IMR-90 (cell line): ENCODE data around the gene HNRNPAB. TPM values are rescaled to one million over a fixed set of nuclear protein-coding genes. Genes with fewer than 3 reads are reported as not detected.

Experiments
- ATAC-seq: fragments of 200-7000 bp; cut with Tn5 transposase; 2 replicates; pipeline ENCODE4 v1.9.1; 2020; ENCODE audit warnings: low read depth, mild to moderate bottlenecking, moderate library complexity
- BruUV-seq: library from RNA; stranded (reverse); fragments of 400-500 nt; replicated peaks from 2 replicates; lab custom pipeline; 2021; lab: Mats Ljungman, UMichigan
- CTCF ChIA-PET: fragments of 300-600 bp; formaldehyde crosslinking; extraction: SDS; loops from one replicate; lab custom pipeline; 2021; ENCODE audit warnings: antibody characterized with exemption; lab: Yijun Ruan, JAX
- POLR2A ChIA-PET: fragments of 300-600 bp; sonication (Branson Sonifier 250); formaldehyde crosslinking; loops from one replicate; lab custom pipeline; 2022; ENCODE audit warnings: antibody characterized with exemption; ENCODE audit not compliant: unreplicated experiment; lab: Charles Lee
- DNase-seq: peaks from one replicate; pipeline ENCODE4 v3.0.0; 2013
- H2AFZ ChIP-seq: replicated peaks from 2 replicates; pipeline ENCODE3; 2013; ENCODE audit warnings: low read length, mild to moderate bottlenecking; ENCODE audit not compliant: poor library complexity
- H2AK5ac ChIP-seq: 2 replicates; pipeline ENCODE4 v1.6.1; 2013; ENCODE audit warnings: low read depth, low read length, inconsistent platforms
- H2AK9ac ChIP-seq: replicated peaks from 2 replicates; pipeline ENCODE3; 2013; ENCODE audit warnings: mild to moderate bottlenecking, low read depth, low read length, moderate library complexity; ENCODE audit not compliant: poor library complexity
- H2BK120ac ChIP-seq: 2 replicates; pipeline ENCODE4 v1.6.1; 2013; ENCODE audit warnings: low read depth, low read length, inconsistent platforms
- H2BK15ac ChIP-seq: 3 replicates; pipeline ENCODE4 v1.6.1; 2013; ENCODE audit warnings: low read depth, low read length, inconsistent platforms
- H2BK20ac ChIP-seq: 2 replicates; pipeline ENCODE4 v1.6.1; 2013; ENCODE audit warnings: low read depth, mild to moderate bottlenecking, inconsistent platforms, low read length, moderate library complexity
- H2BK5ac ChIP-seq: 2 replicates; pipeline ENCODE4 v1.6.1; 2013; ENCODE audit warnings: mild to moderate bottlenecking, low read depth, low read length, inconsistent platforms; ENCODE audit not compliant: poor library complexity, severe bottlenecking
- H3K14ac ChIP-seq: replicated peaks from 2 replicates; pipeline ENCODE4 v1.6.1; 2013; ENCODE audit warnings: low read depth, low read length, inconsistent platforms
- H3K18ac ChIP-seq: 2 replicates; pipeline ENCODE4 v1.6.1; 2013; ENCODE audit warnings: low read depth, low read length, control low read depth
- H3K23ac ChIP-seq: 2 replicates; pipeline ENCODE4 v1.6.1; 2013; ENCODE audit warnings: low read depth, low read length, inconsistent platforms
- H3K27ac ChIP-seq: 2 replicates; pipeline ENCODE4 v1.5.1; 2013; ENCODE audit warnings: mild to moderate bottlenecking, control low read depth, low read length; ENCODE audit not compliant: insufficient read depth
- H3K27me3 ChIP-seq: 2 replicates; pipeline ENCODE4 v1.6.1; 2013; ENCODE audit warnings: low read length; ENCODE audit not compliant: control insufficient read depth, insufficient read depth
- H3K36me3 ChIP-seq: 2 replicates; pipeline ENCODE4 v1.6.1; 2013; ENCODE audit warnings: low read length, mixed read lengths; ENCODE audit not compliant: control insufficient read depth, insufficient read depth
- H3K4ac ChIP-seq: 2 replicates; pipeline ENCODE4 v1.6.1; 2013; ENCODE audit warnings: low read depth, low read length, inconsistent platforms
- H3K4me1 ChIP-seq: 2 replicates; pipeline ENCODE4 v1.6.1; 2013; ENCODE audit warnings: low read length, mixed read lengths; ENCODE audit not compliant: control insufficient read depth, insufficient read depth
- H3K4me2 ChIP-seq: 2 replicates; pipeline ENCODE4 v1.6.1; 2013; ENCODE audit warnings: low read depth, mild to moderate bottlenecking, control low read depth, low read length, moderate library complexity
- H3K4me3 ChIP-seq: 2 replicates; pipeline ENCODE4 v1.5.1; 2013; ENCODE audit warnings: low read depth, mild to moderate bottlenecking, control low read depth, low read length, moderate library complexity; ENCODE audit not compliant: insufficient read depth
- H3K56ac ChIP-seq: 2 replicates; pipeline ENCODE4 v1.6.1; 2013; ENCODE audit warnings: low read length, inconsistent platforms; ENCODE audit not compliant: insufficient read depth; ENCODE audit errors: extremely low read depth
- H3K79me1 ChIP-seq, 2 experiments: 2 replicates each; pipeline ENCODE4 v1.6.1; 2013; ENCODE audit warnings: low read length in 2 of 2, inconsistent platforms in 1 of 2, low read depth in 1 of 2
- H3K9ac ChIP-seq: 2 replicates; pipeline ENCODE4 v1.6.1; 2013; ENCODE audit warnings: low read depth, low read length, control low read depth
- H3K9me1 ChIP-seq: 2 replicates; pipeline ENCODE4 v1.6.1; 2013; ENCODE audit warnings: low read length, inconsistent platforms; ENCODE audit not compliant: insufficient read depth
- H3K9me3 ChIP-seq: 2 replicates; pipeline ENCODE4 v1.6.1; 2013; ENCODE audit warnings: low read length; ENCODE audit not compliant: control insufficient read depth, insufficient read depth
- H4K20me1 ChIP-seq: 2 replicates; pipeline ENCODE4 v1.6.1; 2013; ENCODE audit warnings: low read length, inconsistent platforms; ENCODE audit not compliant: insufficient read depth
- H4K5ac ChIP-seq: 2 replicates; pipeline ENCODE4 v1.6.1; 2013; ENCODE audit warnings: mild to moderate bottlenecking, low read depth, low read length, control low read depth
- H4K8ac ChIP-seq, 2 experiments: 2 replicates each; pipeline ENCODE4 v1.6.1; 2013; ENCODE audit warnings: low read depth in 2 of 2, low read length in 2 of 2, control low read depth in 1 of 2, inconsistent platforms in 1 of 2
- H4K91ac ChIP-seq: 2 replicates; pipeline ENCODE4 v1.6.1; 2013; ENCODE audit warnings: low read depth, low read length, inconsistent platforms; ENCODE audit not compliant: insufficient read depth
- BHLHE40 ChIP-seq: fragments of 150-350 bp; IDR thresholded peaks from 2 replicates; pipeline ENCODE4 v1.6.1; 2016; ENCODE audit warnings: mild to moderate bottlenecking, low read depth, low read length
- FOS ChIP-seq: fragments of 150-350 bp; IDR thresholded peaks from 2 replicates; pipeline ENCODE4 v1.6.1; 2016; ENCODE audit warnings: low read depth, low read length
- MAFK ChIP-seq: IDR thresholded peaks from 2 replicates; pipeline ENCODE4 v1.6.1; 2012; ENCODE audit warnings: low read depth, low read length, improper control_type of control experiment
- MAZ ChIP-seq: IDR thresholded peaks from 2 replicates; pipeline ENCODE4 v1.6.1; 2012; ENCODE audit warnings: low read depth, mild to moderate bottlenecking, low read length, improper control_type of control experiment, moderate library complexity, borderline replicate concordance
- MXI1 ChIP-seq: IDR thresholded peaks from 2 replicates; pipeline ENCODE4 v1.6.1; 2012; ENCODE audit warnings: low read depth, mild to moderate bottlenecking, low read length, moderate library complexity, borderline replicate concordance
- NFE2L2 ChIP-seq: fragments of 150-350 bp; IDR thresholded peaks from 2 replicates; pipeline ENCODE4 v1.6.1; 2016; ENCODE audit warnings: low read depth, mild to moderate bottlenecking, low read length
- POLR2A ChIP-seq: IDR thresholded peaks from 2 replicates; pipeline ENCODE4 v1.6.1; 2012; ENCODE audit warnings: mild to moderate bottlenecking, low read depth, low read length
- RAD21 ChIP-seq: IDR thresholded peaks from 2 replicates; pipeline ENCODE4 v1.6.1; 2012; ENCODE audit warnings: low read length, improper control_type of control experiment
- RFX5 ChIP-seq: IDR thresholded peaks from 2 replicates; pipeline ENCODE4 v1.8.0; 2012; ENCODE audit warnings: low read depth, mild to moderate bottlenecking, low read length, moderate library complexity
- SMC3 ChIP-seq: fragments of 150-350 bp; IDR thresholded peaks from 2 replicates; pipeline ENCODE4 v1.6.1; 2016; ENCODE audit warnings: low read depth, mild to moderate bottlenecking, antibody characterized with exemption, low read length, moderate library complexity
- WGBS, 2 experiments: methylation state at CpG; one replicate each; pipeline versions ENCODE4 v1.1.5 to v1.1.7; 2013; ENCODE audit warnings: missing lambda C conversion rate in 2 of 2; ENCODE audit not compliant: insufficient read length in 1 of 2; ENCODE audit errors: extremely low coverage in 2 of 2; 5-methylcytosine and 5-hydroxymethylcytosine counted together
- dilution Hi-C: fragments of 300-500 bp; cut with HindIII; formaldehyde crosslinking; loops from one replicate; pipeline ENCODE4 v1.14.3; 2018; ENCODE audit warnings: low sequenced_read_pairs; ENCODE audit not compliant: unreplicated experiment
- in situ Hi-C: fragments of 300-500 bp; cut with MboI; formaldehyde crosslinking; loops from 3 replicates; pipeline ENCODE4 v1.14.3; 2019; ENCODE audit warnings: low sequenced_read_pairs, inconsistent platforms, mixed read lengths
- intact Hi-C: fragments of 100-400 bp; cut with micrococcal nuclease; formaldehyde crosslinking; loops from 2 replicates; pipeline ENCODE4 v1.10.0; 2022
- polyA plus RNA-seq, 3 experiments: library from polyadenylated mRNA; depleted of rRNA; stranded (reverse); fragments of >200 nt; gene quantifications; 2 replicates each; pipeline ENCODE4 v1.2.3, GENCODE V29; 2012; ENCODE audit warnings: low replicate concordance in 1 of 3
- total RNA-seq: library from RNA; depleted of rRNA; stranded (reverse); fragments of >200 nt; gene quantifications from 2 replicates; pipeline ENCODE4 v1.2.3, GENCODE V29; 2012
- TF ChIP-seq, protein P1 (sequence below): fragments of 150-350 bp; IDR thresholded peaks from 2 replicates; pipeline ENCODE4 v1.6.1; 2016; ENCODE audit warnings: low read depth, mild to moderate bottlenecking, low read length, moderate library complexity, borderline replicate concordance
- TF ChIP-seq, protein P2 (sequence below): conservative IDR thresholded peaks from 2 replicates; pipeline ENCODE4 v1.5.1; 2012; ENCODE audit warnings: mild to moderate bottlenecking, low read depth, low read length, improper control_type of control experiment

Gene HNRNPAB
- total and polyA plus RNA-seq, 2 of the 4 experiments (the other 2 are of a cell fraction) = 32.1 to 128 TPM

DNA sequence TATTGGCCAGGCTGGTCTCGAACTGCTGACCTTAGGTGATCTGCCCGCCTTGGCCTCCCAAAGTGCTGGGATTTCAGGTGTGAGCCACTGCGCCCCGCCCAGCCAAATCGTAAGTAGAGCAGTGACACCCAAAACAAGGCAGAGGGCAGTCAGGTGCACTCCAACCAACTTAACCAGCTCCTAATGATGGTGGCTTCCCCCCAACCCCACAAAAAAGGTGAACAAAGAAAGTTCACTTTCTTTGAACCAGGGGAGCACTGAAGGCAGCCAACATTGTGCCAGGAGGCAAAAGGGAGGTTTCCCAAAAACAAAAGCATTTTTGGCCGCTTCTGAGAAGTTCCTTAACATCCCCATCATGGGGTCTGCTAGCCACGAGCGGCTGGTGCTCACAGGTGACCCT is 26.8 kb upstream of the HNRNPAB start:
- Histone ChIP-seq H2BK5ac (no peak overlapping the region), H3K27ac (no peak overlapping the region), H3K4me3 (no peak overlapping the region), H3K27me3 (peaks cover 2% of the 10 kb centered on the region; the same call in 1 of the 2 replicates), H3K9ac (no peak overlapping the region), H3K9me1 (no peaks in the 10 kb centered on the region), H2AK9ac (no peak overlapping the region), H3K79me1 (no peaks in the 10 kb centered on the region), H3K4ac (no peak overlapping the region), H4K20me1 (no peaks in the 10 kb centered on the region), H3K56ac (no peak overlapping the region), H3K14ac (no peak overlapping the region), H4K5ac (no peak overlapping the region), H3K4me1 (no peaks in the 10 kb centered on the region), H2BK120ac (no peak overlapping the region), H2BK15ac (no peak overlapping the region), H4K91ac (no peak overlapping the region), H2BK20ac (no peak overlapping the region), H3K4me2 (no peak overlapping the region), H3K18ac (no peak overlapping the region), H4K8ac (no peak overlapping the region), H3K9me3 (peaks cover 3% of the 10 kb centered on the region; the same call in 1 of the 2 replicates), H2AK5ac (no peak overlapping the region), H3K36me3 (no peaks in the 10 kb centered on the region), H2AFZ (no peak overlapping the region), H3K23ac (no peak overlapping the region)
- no CpG with 5 or more reads among the region's 8 CpGs for WGBS, 2 experiments
- intact Hi-C loops (no loop called here), dilution Hi-C loops (no loop called here), in situ Hi-C loops (no loop called here)
- DNase-seq = no peak
- TF ChIP-seq, protein P1, sequence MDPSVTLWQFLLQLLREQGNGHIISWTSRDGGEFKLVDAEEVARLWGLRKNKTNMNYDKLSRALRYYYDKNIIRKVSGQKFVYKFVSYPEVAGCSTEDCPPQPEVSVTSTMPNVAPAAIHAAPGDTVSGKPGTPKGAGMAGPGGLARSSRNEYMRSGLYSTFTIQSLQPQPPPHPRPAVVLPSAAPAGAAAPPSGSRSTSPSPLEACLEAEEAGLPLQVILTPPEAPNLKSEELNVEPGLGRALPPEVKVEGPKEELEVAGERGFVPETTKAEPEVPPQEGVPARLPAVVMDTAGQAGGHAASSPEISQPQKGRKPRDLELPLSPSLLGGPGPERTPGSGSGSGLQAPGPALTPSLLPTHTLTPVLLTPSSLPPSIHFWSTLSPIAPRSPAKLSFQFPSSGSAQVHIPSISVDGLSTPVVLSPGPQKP = no peak
- TF ChIP-seq POLR2A = no peak
- TF ChIP-seq BHLHE40 = no peak
- no peak for TF ChIP-seq SMC3
- no peak for TF ChIP-seq MXI1
- no peak for TF ChIP-seq FOS
- no peak for TF ChIP-seq NFE2L2
- TF ChIP-seq, protein P2, sequence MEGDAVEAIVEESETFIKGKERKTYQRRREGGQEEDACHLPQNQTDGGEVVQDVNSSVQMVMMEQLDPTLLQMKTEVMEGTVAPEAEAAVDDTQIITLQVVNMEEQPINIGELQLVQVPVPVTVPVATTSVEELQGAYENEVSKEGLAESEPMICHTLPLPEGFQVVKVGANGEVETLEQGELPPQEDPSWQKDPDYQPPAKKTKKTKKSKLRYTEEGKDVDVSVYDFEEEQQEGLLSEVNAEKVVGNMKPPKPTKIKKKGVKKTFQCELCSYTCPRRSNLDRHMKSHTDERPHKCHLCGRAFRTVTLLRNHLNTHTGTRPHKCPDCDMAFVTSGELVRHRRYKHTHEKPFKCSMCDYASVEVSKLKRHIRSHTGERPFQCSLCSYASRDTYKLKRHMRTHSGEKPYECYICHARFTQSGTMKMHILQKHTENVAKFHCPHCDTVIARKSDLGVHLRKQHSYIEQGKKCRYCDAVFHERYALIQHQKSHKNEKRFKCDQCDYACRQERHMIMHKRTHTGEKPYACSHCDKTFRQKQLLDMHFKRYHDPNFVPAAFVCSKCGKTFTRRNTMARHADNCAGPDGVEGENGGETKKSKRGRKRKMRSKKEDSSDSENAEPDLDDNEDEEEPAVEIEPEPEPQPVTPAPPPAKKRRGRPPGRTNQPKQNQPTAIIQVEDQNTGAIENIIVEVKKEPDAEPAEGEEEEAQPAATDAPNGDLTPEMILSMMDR = no peak
- TF ChIP-seq RFX5 = no peak
- TF ChIP-seq MAZ = no peak
- no peak for TF ChIP-seq RAD21
- no peak for TF ChIP-seq MAFK
- ChIA-PET CTCF (no interaction called here), POLR2A (no interaction called here)
- no peak for ATAC-seq
- no TSS peak for BruUV-seq
